GM18861 (cell line): ENCODE results near the gene NPIPA7.
"Not testable (repeated sequence)": the region's sequence is repeated elsewhere in the genome, so short reads cannot be mapped to it uniquely, and the experiment has no call there.

ENCODE experiments used
- ATAC-seq: cut with Tn5 transposase; IDR thresholded peaks from one replicate; pipeline ENCODE4 v1.9.1; 2021; ENCODE audit not compliant: unreplicated experiment

Gene NPIPA7

GRCh38 chr16:16417914-16418544 lies 39.1 kb downstream of the NPIPA7 start:
- ATAC-seq, result not testable (repeated sequence)

GRCh38 chr16:16420515-16420914 lies 41.6 kb downstream of the NPIPA7 start:
- ATAC-seq, result not testable (repeated sequence)

- not testable (repeated sequence) for ATAC-seq
Measured at GRCh38 chr16:16425146-16425545, 46.2 kb downstream of the NPIPA7 start.

- ATAC-seq, result not testable (repeated sequence)
Measured at GRCh38 chr16:16431135-16431534, 52.2 kb downstream of the NPIPA7 start.

GRCh38 chr16:16434711-16435110 lies 55.8 kb downstream of the NPIPA7 start:
- not testable (repeated sequence) for ATAC-seq

- not testable (repeated sequence) for ATAC-seq
Measured at GRCh38 chr16:16441401-16441800, 62.5 kb downstream of the NPIPA7 start.
